C4-2B (cell line): ENCODE results near the gene SHC3.
A peak's percentile ranks its signal among the peaks of the same experiment; 100 is the strongest.

Experiments used
- H3K27ac ChIP-seq: fragments of 450-650 bp; 2 replicates; pipeline ENCODE4 v1.5.1; 2017
- ZFX ChIP-seq: fragments of 450-650 bp; IDR thresholded peaks from 2 replicates; pipeline ENCODE4 v1.6.1; 2017
- TF ChIP-seq, protein P1 (sequence below): fragments of 450-650 bp; conservative IDR thresholded peaks from 2 replicates; pipeline ENCODE4 v1.5.1; 2017; ENCODE audit warnings: mild to moderate bottlenecking

SHC3 gene

DNA sequence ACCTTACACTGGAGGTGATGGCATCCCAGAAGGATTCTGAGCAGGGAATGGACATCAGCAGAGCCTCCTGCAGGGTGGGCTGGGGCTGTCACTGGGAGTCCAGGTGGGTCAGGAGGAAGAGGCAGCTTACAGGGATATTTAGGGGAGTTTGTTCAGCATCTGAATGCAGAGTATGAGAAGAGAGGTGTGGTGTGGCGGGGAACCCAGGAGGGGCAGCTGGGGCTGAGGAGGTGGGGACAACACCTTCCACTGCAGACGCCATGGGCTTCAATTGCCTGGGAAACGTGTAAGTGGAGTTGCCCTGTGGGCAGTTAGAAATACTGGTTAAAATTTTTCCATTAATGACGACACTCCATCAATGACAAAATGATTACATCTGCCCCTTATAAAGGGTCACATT lies 153.9 kb downstream of the SHC3 start:
- no peak overlapping the region for H3K27ac ChIP-seq
- TF ChIP-seq ZFX, result no peak
- TF ChIP-seq, protein P1, sequence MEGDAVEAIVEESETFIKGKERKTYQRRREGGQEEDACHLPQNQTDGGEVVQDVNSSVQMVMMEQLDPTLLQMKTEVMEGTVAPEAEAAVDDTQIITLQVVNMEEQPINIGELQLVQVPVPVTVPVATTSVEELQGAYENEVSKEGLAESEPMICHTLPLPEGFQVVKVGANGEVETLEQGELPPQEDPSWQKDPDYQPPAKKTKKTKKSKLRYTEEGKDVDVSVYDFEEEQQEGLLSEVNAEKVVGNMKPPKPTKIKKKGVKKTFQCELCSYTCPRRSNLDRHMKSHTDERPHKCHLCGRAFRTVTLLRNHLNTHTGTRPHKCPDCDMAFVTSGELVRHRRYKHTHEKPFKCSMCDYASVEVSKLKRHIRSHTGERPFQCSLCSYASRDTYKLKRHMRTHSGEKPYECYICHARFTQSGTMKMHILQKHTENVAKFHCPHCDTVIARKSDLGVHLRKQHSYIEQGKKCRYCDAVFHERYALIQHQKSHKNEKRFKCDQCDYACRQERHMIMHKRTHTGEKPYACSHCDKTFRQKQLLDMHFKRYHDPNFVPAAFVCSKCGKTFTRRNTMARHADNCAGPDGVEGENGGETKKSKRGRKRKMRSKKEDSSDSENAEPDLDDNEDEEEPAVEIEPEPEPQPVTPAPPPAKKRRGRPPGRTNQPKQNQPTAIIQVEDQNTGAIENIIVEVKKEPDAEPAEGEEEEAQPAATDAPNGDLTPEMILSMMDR, result no peak

DNA sequence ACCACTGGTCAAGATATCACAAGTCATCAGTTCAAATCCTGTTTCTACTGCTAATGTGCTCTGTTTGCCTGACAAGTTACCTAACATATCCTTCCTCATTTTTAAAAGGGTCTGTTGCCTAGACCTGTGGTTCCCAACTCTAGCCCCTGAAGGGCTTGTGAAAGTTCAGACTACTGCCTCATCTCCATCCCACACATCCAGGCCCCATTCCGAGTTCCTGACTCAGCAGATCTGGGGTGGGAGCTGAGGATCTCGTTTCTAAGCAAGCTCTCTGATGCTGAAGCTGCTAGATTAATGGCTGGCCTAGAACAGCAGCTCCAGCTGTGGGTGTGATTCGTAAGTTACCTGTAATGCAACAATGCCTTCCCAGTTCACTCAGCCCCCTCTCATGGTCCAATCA lies 154.9 kb downstream of the SHC3 start:
- peak overlapping the region; percentile 8; the same call in 1 of the 2 replicates for H3K27ac ChIP-seq
- TF ChIP-seq, protein P1, result no peak
- TF ChIP-seq ZFX, result no peak

DNA sequence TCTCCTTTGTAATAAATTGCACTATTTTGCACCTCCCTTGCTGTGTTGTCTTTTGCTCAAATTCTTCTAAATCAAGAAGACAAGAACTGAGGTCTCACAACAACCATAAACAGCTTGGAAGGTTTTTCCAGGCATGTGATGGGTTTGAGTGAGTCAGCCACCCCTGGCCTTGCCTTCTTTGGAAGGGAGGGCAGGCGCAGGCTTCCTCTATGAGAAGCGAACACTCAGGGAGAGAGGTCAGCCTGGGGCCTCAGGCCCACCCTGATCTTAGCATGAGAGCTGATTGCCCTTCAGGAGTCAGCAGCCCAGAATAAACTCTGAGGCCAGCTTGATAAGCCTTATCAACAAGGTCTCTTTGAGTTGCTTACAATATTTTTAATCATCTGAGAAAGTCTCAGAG lies 155.7 kb downstream of the SHC3 start:
- H3K27ac ChIP-seq, result peak overlapping the region; percentile 90
- TF ChIP-seq, protein P1, result no peak
- no peak for TF ChIP-seq ZFX

DNA sequence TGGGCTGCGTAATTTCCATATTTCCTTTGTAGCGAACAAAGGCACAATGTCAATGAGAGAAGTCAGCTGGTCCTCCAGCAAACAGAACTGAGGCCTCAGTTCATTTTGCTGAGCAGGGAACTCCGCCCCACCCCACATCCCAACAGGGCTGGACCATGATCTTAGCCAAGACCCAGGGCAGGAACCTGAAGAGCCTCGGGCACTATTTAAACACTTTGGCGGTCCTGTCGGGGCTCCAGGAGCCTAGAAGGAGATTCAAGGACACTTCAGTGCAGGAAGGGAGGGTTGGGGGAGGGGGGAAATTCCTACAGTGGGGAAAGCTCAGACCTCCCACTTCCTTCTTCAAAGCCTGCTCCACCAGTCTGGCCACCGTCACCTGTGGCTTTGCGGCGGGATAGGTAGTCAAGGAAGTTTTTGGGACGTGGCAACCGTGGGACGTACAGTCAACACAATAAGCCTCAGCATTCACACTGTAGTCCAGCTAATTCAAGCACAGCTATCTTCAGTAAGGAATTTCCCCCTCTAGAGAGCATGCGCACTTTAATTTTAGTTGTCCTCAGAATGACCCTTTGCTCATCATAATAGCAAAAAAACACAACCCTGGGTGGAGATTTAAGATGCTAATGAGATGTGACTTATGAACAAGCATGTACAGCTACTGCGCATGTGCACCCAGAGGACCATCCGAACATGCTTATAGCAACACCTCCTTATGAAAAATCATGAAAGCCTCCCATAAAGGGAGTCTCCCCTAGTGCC lies 156.4 kb downstream of the SHC3 start:
- peak overlapping the region; percentile 90 for H3K27ac ChIP-seq
- TF ChIP-seq, protein P1, result no peak
- no peak for TF ChIP-seq ZFX

GRCh38 chr9:89021154-89021803 lies 157.3 kb downstream of the SHC3 start:
- H3K27ac ChIP-seq, result peak overlapping the region; percentile 90
- 0 out of 2 replicates have a peak, but pooled peaks have one; percentile 8 for TF ChIP-seq ZFX
- TF ChIP-seq, protein P1, result no peak

DNA sequence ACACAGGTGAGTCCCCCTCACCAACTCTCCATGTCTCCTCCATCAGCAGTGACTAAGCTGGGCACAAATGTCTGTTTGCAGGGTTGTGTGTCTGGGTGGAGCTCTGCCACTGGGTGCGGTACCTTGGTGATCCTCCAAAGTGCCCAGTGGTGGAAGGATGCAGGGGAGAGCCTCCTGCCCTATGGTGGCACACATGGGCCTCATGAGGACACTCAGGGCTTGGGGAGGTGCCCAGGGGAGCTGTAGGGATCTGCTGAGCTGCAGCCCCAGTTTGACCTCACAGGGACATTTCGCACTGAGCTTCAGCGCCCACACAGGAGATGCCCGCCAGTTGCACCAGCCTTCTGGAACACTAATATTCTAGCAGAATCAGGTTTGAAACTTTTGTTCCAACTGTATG lies 157.9 kb downstream of the SHC3 start:
- H3K27ac ChIP-seq, result peak overlapping the region; percentile 90
- no peak for TF ChIP-seq ZFX
- TF ChIP-seq, protein P1, result no peak

- no peak overlapping the region for H3K27ac ChIP-seq
- TF ChIP-seq, protein P1, result no peak
- TF ChIP-seq ZFX, result no peak
These were observed 163.3 kb downstream of the SHC3 start for GRCh38 chr9:89015336-89015735.
